ENCODE measurements around the gene ARRDC3. TPM values are rescaled to one million over a fixed set of nuclear protein-coding genes. Genes with fewer than 3 reads are reported as not detected.

The ARRDC3 gene
- total and polyA plus RNA-seq, 2 of the 8 experiments (the other 6 are each of a cell fraction or from before 2014, with no cell fraction given): 2.9 to 5.7 TPM

DNA sequence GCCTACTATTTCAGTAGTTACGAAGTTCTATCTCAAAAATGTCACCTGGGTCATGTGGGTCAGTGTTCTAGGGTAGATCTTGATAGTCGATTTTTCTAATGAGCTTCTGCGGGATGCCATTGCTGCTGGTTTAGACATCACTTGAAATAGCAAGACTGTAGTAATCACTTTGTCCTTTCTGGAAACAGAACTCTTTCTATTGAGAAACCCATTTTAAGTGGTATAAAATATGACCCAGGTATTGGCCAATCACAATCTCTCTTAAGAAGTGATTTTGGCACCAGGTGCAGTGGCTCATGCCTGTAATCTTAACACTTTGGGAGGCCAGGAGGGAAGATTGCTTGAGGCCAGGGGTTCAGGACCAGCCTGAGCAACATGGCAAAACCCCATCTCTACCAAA lies 17.6 kb downstream of the ARRDC3 start:
- no peak overlapping the region for H3K27ac ChIP-seq (ENCODE audit: low read depth, low read length)
- no peaks in the 10 kb centered on the region for H3K79me1 ChIP-seq (ENCODE audit: low read depth, low read length)
- H3K9ac ChIP-seq (replicated peaks in 1 of 4; ENCODE audit: extremely low read depth in 1 of 4, low read depth in 3 of 4, low read length in 3 of 4): no peak overlapping the region
- no peak overlapping the region for H3K23ac ChIP-seq (ENCODE audit: insufficient read length)
- no peaks in the 10 kb centered on the region for H3K4me1 ChIP-seq (replicated peaks in 1 of 4; ENCODE audit: control insufficient read depth in 3 of 4, insufficient read depth in 4 of 4, low read length in 3 of 4)
- no peak overlapping the region for H2AFZ ChIP-seq (ENCODE audit: low read length)
- no peak overlapping the region for H2BK12ac ChIP-seq (ENCODE audit: low read depth, low read length)
- no peak overlapping the region for H3K4me3 ChIP-seq (ENCODE audit: extremely low read depth in 1 of 4, insufficient read depth in 2 of 4, low read depth in 3 of 4, low read length in 4 of 4)
- DNase-seq (ENCODE audit: low read depth in 1 of 2, low spot score in 2 of 2) (no peak), FAIRE-seq (no peak)
- H2BK5ac ChIP-seq (ENCODE audit: low read depth, low read length): no peak overlapping the region
- no peak overlapping the region for H4K5ac ChIP-seq (ENCODE audit: insufficient read length, low read depth, low read length)
- no peaks in the 10 kb centered on the region for H3K79me2 ChIP-seq (ENCODE audit: control insufficient read depth in 1 of 2, insufficient read depth in 2 of 2, low read length in 2 of 2)
- H2BK120ac ChIP-seq (replicated peaks; ENCODE audit: low read depth, low read length): no peak overlapping the region
- H4K8ac ChIP-seq (ENCODE audit: extremely low read depth, insufficient read depth, low read length): no peak overlapping the region
- peaks cover 2 to 22% (median 4%) of the 10 kb centered on the region in 4 experiments; a peak in 5 of 8 replicates for H3K36me3 ChIP-seq (ENCODE audit: control insufficient read depth in 2 of 4, insufficient read depth in 4 of 4, low read length in 3 of 4)
- H4K20me1 ChIP-seq (replicated peaks in 1 of 2; ENCODE audit: control insufficient read depth in 1 of 2, insufficient read depth in 2 of 2, low read length in 2 of 2): no peaks in the 10 kb centered on the region
- no peaks in the 10 kb centered on the region for H3K23me2 ChIP-seq (ENCODE audit: low read depth, low read length)
- H3K27me3 ChIP-seq (replicated peaks in 1 of 4; ENCODE audit: control insufficient read depth in 3 of 4, extremely low read depth in 1 of 4, insufficient read depth in 3 of 4, low read length in 3 of 4): no peaks in the 10 kb centered on the region
- ChIA-PET CTCF (ENCODE audit: partially characterized antibody) (interaction anchor here (2.0 kb wide), 1 partner anchor 54 kb away, joined by 6 read pairs; no protein-coding TSS in a partner anchor), POLR2A (ENCODE audit: partially characterized antibody) (no interaction called here)
- TF ChIP-seq MAX (IDR thresholded peaks at IDR 0.05): no peak
- no peak for TF ChIP-seq SP1 (IDR thresholded peaks at IDR 0.05; ENCODE audit: low read depth, low read length)
- TF ChIP-seq FOSL1 (IDR thresholded peaks at IDR 0.05; ENCODE audit: insufficient read depth, low read depth, low read length): no peak
- TF ChIP-seq KDM5A (IDR thresholded peaks at IDR 0.05; ENCODE audit: low read length): no peak
- TF ChIP-seq POLR2A (IDR thresholded peaks at IDR 0.05; ENCODE audit: control extremely low read depth in 1 of 2, low read depth in 2 of 2, low read length in 2 of 2): no peak
- no peak for TF ChIP-seq TBP (IDR thresholded peaks at IDR 0.05; ENCODE audit: low read depth, low read length)
- no peak for TF ChIP-seq CHD2 (IDR thresholded peaks at IDR 0.05; ENCODE audit: low read length)
- 98% methylated on average over 3 of the region's 3 CpGs; no CpG with 5 or more reads in 1 of the 2 experiments for WGBS, 2 experiments (ENCODE audit: extremely low coverage in 1 of 2, insufficient coverage in 1 of 2, insufficient read length in 1 of 2, insufficient replicate concordance in 2 of 2, low coverage in 1 of 2, low lambda C conversion rate in 2 of 2, missing lambda C conversion rate in 1 of 2)
- no peaks in the 10 kb centered on the region for H3K9me3 ChIP-seq (ENCODE audit: insufficient read depth in 2 of 2, low read depth in 1 of 2, low read length in 1 of 2)
- H2BK15ac ChIP-seq (ENCODE audit: low read length): no peak overlapping the region
- H3K4ac ChIP-seq (replicated peaks; ENCODE audit: insufficient read length, low read depth, low read length): no peak overlapping the region
- no peak overlapping the region for H4K91ac ChIP-seq (replicated peaks; ENCODE audit: insufficient read length, low read length)
- no peak overlapping the region for H3K4me2 ChIP-seq (ENCODE audit: insufficient read depth in 1 of 2, low read depth in 2 of 2, low read length in 2 of 2)
- H3K56ac ChIP-seq (replicated peaks; ENCODE audit: insufficient read length, low read depth, low read length): no peak overlapping the region
- no peak overlapping the region for H2BK20ac ChIP-seq (ENCODE audit: low read length)
- H3K18ac ChIP-seq (ENCODE audit: extremely low read depth, low read length): no peak overlapping the region
- no peak overlapping the region for H3K14ac ChIP-seq (ENCODE audit: insufficient read length)
- no peak overlapping the region for H2AK5ac ChIP-seq (ENCODE audit: low read depth, low read length)
